ENCODE measurements around the gene NACA2.
"Not testable (repeated sequence)": the region's sequence is repeated elsewhere in the genome, so short reads cannot be mapped to it uniquely, and the experiment has no call there.

NACA2 gene

DNA sequence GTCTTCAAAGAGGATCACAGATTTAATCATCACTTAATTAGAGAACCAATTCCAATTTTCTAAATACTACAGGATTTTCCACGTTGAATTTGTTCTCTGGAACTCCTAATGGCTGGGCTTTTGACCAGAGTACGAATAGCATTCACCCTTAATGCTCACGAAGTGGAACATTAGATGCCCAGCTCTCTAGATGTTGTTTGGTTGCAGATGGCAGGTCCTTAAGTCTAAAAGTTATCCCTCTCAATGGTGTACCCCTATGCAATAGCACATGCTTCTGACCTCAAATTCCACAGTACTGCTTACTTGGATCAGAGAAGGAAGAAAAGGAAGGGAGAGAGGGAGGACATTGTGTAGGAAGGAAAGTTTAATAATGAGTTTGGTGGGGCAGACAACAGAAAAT is 8.6 kb upstream of the NACA2 start:
- DNase-seq (ENCODE audit: low spot score), result no peak

DNA sequence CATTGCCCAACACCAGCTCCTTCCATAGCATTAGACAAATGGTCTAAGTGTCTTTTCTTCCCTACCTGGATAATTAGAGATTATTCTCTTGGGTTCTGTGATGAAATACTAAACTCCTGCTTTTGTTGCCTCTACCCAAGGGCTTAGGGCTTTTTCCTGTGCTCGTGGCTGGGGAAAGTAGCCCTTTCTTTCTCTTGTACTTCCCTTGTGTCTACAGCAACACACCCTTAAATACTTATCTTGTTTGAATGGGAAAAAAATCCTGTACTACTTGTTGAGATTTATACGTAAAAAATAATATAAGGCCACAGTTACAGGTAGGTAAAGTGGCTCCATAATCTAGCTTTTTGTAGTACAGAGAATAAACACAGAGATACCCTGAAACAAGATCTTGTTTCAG is 7.0 kb upstream of the NACA2 start:
- no peak for DNase-seq (ENCODE audit: low spot score)

DNA sequence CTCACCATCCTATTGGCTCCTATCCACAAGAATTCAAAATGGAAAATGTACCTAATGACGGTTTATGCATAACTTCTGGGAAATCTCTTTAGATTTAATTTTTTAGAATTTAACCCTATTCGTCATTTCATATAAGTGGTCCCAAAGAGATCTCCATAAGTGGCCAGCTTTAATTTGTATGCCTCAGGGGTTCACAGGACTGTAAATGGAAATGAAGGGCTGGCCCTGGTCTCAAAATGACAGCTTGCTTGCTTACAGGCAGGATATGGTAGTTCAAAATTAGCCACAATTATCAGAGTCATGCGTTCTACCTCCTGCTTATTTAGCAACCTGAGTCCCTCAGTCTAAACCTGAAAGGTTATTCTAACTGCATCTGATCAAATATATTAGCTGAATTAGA is 6.6 kb upstream of the NACA2 start:
- peak; percentile 59 for DNase-seq (ENCODE audit: low spot score)

DNA sequence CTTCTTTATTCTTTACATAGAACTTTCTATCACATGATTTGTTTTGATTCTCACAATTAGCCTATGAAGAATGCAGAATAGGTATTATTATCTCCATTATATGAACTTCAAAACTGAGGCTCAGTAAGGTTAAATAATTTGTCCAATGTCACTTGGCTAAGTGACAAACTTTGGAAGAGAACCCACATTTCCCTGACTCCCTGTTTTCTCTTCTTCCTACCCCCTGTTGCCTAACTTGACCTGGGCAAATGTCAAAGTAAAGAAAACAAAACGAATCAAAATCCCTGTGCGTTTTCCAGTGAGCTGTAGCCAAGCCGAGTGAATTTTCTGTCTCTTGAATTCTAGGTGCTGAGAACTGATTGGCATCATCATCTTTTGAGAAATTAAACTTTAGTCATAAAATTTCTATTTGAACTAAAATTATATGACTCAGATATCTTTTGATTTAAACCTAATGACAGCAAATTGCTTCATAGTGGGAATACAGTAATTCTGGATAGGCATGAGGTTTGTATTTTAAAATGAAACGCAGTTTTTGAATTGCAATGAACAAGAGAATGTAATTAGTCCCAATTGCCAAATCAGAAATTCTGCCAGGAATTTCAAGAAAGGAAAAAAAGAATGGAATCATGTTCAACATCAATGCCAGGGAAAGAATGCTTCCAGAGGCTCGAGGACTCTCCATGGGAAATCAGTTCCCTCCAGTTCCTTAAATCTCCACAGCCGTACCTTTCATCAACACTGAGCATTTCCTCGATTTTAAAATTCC is 4.6 kb upstream of the NACA2 start:
- DNase-seq (ENCODE audit: low spot score), result no peak

DNA sequence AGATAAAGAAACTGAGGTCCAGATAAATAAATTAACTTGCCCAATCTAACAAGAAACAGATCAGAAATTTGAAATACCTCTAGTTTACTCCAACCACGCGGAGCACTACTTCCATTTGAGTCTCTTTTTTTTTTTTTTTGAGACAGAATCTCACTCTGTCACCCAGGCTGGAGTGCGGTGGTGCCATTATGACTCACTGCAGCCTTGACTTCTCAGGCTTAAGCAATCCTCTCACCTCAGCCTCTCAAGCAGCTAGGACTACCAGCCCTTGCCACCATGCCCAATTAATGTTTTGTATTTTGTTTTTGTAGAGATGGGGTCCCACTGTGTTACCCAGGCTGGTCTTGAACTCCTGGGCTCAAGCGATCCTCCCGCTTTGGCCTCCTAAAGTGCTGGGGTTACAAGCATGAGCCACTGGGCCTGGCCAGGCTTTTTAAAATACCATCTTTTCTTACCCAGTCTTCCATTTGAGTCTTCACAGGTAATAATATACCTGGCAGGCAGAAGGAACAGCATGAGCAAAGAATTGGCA is 3.3 kb upstream of the NACA2 start:
- DNase-seq (ENCODE audit: low spot score), result no peak

DNA sequence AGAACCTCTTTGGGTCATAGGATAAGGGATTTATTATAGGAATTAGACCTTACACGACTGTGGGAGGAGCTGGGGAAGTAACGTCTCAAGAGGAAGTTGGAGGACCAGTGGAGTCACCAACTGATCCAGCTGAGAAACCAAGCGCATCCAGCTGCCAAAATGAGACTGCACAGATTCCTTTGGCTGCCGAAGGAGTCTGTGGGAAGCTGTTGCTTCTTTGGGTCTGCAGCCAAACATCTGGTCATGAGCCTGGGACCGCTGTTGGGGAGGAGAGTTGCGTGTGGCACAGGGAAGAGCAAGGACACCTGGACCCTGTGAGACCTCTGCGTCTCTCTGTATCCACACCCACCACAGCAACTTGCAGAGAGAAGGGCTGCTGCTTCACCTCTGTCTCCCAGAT is 2.4 kb upstream of the NACA2 start:
- no peak for DNase-seq (ENCODE audit: low spot score)

DNA sequence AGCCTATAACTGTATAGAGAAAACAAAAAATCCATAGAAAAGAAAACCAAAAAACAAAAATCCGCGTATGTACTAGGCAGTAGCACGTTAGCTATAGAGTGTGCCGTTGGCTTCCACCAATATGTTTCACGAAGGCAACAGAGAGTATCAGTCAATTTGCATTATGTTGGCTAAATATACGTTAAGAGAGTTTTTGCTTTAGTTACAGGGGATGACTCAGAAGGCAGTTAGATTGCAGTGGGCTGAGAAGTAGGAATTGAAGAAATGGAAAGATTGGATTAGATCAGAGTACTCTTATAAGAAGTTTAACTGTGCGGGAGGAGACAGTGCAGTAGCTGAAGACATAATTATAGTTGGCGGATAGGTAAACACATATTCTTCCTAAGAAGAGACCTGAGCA is 911 bp upstream of the NACA2 start:
- DNase-seq (ENCODE audit: low spot score), result no peak

DNA sequence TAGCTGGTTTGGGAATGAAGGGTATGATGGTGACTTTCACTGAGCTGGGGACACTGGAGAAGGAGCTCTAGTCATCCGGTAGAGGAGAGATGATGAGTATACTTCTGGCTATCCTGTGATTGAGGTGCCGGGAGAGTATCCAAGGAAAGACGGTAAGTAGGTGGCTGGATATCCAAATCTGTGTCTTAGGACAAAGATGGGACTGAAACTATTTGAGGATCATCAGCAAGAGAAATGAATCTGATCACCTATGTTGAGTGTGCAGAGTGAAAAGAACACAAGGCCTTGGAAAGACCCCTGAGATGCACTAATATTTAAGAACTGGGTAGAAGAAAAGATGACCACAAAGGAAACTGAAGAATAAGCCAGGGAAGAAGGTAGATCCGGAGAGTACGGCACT is 1.0 kb downstream of the NACA2 start:
- no peak for DNase-seq (ENCODE audit: low spot score)

DNA sequence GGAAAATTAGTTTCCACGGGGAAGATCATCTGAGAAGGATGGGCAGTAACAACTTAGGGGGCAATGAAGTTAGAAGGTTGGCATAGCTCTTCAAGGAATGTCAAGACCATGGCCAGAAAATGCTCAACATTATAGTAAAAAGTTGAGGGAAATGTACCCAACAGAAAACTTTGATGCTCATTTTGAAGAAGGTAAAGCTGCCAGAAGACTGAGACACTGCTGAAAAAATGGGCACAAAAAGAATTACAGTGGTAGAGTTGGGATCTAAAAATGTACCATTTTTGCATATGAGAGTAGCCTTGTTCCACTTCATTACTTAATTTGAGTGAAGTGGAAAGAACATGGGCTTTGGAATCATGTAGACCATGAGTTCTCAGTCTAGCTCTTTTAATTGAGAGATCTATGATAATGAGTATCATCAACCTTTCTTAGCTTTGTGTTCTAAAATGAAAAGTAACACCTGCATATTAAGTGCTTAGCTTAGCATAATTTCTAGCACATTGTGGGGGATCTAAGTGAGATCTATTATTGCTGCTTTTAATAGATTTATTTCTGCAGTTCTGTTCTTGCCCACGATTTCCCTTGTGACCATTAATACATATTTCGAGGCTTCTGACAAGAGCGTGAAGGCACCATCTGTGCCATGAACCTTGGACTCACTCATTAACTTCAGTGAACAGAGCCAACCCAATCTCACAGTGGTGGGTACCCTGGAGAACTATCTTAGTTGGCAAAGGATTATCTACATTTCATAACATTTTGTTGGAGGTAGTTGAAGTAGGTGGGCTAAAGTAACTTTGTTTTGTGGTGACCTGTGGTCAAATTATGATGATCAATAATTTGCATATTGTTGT is 3.0 kb downstream of the NACA2 start:
- no peak for DNase-seq (ENCODE audit: low spot score)

DNA sequence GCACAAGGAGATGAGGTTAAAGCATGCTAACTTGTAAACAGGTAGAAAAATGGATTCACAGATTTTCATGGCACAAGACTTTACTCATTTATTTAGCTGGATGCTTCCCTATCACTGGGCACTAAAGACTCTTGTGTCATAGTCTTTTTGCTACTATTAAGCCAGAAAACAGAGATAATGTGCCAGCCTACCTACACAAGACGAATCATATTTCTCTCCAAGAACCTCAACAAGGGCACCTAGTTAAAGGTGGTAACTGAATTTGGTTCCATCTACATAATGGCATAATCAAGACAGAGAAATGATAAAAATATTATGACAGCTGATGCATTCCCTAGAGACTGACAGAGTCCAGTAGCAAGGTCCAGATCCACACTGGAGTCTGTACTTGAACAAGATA is 3.8 kb downstream of the NACA2 start:
- DNase-seq (ENCODE audit: low spot score), result no peak

DNA sequence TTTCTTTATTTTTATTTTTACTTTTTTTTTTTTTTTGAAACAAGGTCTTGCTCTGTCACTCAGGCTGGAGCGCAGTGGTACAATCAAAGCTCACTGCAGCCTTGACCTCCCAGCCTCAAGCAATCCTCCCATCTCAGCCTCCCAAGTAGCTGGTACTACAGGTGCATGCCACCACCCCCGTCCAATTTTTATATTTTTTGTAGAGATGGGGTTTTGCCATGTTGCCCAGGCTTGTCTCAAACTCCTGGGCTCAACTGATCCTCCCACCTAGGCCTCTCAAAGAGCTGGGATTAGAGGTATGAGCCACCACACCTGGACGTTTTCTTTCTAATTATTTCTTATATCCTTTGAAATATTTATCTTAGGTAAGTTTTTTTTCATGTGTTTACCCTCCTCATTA is 4.4 kb downstream of the NACA2 start:
- not testable (repeated sequence) for DNase-seq (ENCODE audit: low spot score)

DNA sequence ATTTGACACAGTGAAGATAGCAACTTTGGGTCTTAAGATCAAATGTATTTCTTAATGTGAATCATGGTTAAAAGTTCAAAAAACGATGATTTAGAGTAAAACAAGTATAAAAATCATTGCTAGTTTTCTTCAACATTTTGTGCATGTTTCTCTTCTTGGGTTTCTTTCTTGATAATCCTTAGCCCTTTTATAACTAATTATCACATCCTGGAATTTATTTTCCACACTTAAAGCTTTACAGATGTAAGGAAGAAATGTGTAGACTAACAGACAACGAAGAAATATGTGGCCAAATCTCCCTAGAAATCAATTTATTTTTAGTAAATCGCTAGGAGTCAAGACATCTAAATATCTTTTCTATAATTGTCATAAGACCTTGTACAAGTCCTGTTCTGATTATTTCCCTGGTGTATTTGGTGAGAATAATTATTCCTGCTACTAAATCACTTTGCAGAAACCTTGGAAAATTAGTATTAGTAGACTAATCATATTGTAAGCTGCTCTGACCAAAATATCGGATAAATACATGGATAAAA is 4.9 kb downstream of the NACA2 start:
- DNase-seq (ENCODE audit: low spot score), result no peak

DNA sequence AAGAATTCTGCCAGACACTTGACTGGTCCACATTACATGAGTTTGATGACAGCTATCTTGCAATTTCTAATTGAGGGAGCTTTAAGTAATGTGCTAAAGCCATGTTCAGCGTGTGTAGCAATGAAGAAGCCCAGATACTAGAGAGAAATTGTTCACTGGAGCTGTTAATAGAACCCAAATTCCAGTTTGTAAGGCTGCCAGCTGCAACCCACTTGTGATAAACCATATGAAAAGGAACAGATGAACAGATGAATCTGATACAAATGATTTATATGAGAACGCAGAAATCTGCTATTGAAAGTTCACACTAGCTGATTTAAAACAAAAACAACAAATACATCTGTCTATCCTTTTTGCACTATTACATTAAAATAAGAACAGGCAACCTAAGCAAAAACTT is 6.2 kb downstream of the NACA2 start:
- no peak for DNase-seq (ENCODE audit: low spot score)

DNA sequence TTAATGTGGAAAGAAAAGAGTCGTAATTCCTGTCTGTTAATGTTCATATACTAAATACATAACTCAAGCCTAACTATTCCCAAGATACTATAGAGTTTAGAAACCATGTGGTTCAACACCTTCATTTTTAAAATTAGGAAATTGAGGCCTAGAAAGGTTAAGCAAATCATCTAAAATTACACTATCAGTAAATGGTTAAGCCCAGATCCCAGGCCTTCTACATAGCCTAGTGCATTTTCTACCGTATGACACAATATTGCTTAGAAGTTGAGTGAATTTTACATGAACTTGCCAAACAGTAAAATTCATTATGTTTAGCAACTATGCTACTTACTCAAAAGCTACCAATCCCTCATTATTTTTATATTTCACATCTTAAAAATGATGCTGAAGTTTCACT is 6.8 kb downstream of the NACA2 start:
- no peak for DNase-seq (ENCODE audit: low spot score)

DNA sequence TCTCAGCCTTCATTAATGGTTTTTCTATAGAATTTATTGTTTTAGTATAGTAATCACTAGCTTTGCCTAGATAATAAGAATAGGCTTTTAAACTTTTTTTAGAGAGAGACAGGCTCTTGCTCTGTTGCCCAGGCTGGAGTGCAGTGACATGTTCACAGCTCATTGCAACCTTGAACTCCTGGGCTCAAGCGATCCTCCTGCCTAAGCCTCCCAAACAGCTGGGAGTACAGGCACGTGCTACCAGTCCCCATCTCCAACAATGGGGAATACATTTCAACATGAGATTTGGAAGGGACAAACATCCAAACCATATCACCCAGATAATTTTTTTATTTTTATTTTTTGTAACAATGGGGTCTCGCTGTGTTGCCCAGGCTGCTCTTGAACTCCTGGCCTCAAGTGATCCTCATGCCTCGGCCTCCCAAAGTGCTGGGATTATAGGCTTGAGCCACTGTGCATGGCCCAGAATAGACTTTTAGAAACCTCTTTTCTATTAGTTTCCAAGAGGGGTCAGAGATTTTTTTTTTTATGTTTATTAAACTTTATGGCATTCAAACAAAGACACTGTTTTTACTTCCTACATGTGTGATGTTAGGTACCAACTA is 7.3 kb downstream of the NACA2 start:
- DNase-seq (ENCODE audit: low spot score), result no peak

DNA sequence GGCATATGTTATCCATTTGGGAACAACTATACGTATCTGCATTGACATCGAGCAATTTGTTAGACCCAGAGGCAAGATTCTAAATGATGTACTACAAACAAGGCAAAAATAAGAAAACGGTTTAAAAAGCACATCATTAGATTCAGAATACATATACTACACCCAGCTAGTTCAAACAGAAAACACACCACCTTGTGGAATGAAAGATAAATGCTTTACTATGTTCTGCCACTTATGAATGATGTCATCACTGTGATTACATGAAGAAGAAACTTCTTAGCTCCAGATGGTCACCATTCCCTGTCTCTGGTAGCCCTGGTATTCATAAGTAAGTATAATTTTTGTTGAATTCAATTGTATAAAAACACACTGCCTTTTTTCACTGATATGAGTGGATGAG is 7.8 kb downstream of the NACA2 start:
- DNase-seq (ENCODE audit: low spot score), result no peak

DNA sequence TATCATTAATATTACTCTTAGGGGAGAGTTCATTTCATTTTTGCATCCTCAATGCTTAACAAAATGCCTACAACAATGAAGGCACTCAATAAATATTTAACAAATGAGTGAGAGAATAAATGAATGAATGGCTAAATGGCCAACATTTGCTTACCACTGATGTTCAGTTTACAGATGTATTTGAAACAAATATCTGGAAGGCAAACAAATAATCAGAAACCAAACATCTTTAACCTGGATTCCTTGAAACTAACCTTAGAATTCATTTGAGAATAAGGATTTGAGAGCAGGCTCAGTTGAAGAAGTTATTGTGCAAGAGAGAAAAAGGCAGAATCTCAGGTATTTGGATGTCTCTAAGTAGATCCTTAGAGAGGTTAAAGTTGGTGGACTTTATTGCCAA is 8.4 kb downstream of the NACA2 start:
- no peak for DNase-seq (ENCODE audit: low spot score)

DNA sequence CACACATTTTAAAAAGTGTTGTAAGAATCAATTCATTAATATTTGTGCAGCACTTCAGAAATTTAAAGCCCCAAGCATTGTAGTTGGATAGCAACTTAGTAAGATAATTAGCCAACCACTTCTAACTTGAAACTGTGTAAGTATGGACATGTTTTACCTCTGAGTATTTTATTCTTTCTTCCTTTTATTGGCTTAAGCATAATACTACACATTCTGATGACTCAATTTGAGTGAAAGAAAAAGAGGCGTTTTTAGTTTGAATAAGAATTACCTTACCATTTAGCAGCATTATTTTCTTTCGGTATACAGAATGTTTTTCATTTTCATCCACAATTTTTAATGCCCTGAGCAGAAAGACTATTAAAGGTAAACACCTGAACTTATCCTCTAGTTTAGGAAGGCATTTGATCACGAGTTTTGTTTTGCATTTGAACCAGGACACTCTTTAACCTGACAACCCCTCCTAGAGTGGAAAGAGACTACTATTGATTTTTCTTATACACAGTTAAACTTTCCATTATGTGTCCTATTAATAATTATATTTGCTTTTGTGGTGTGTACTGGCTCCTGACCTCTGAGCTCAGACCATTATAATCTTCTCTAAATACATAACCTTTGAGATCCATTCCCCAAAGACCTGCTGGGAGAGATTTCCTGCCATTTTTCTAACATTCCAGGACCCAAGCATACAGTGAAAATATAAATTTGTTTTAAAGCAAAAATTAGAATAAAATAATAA is 9.2 kb downstream of the NACA2 start:
- no peak for DNase-seq (ENCODE audit: low spot score)

DNA sequence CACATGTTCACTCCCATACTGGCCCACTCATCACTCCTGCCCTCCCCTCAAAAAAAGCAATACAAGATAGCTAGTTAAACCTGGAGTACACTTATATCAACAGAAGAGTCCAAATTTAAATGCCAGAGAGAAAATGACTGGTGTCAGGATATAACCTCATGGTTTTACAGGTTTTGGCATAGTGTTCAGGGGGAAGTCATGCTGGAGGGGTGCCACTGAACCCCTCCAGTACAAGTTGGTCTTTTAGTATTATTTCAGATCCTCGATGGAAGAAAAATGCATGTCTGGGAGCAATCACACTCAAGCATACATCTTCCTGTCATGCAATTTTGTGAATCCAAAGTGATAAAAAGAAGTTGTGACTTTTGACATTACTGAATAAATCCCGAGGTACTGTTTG is 10.5 kb downstream of the NACA2 start:
- no peak for DNase-seq (ENCODE audit: low spot score)

DNA sequence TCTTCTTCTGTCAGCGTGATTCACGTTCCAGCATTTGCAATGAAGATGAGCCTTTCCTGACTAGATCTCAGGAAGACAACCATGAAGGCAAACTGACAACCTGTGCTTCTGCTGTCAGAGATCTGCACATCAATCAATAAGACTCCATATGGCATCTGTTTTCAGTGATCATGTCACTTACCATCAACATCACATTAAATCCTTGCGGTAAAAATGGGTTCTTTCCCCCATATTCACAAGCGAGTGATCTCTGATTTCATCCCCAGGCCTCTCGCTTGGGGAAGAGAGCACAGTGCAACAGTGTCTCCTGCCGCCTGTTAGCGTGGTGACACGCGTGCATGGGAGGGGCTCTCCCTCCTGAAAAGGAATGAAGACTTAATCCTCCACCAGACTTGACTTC is 11.1 kb downstream of the NACA2 start:
- DNase-seq (ENCODE audit: low spot score), result no peak

DNA sequence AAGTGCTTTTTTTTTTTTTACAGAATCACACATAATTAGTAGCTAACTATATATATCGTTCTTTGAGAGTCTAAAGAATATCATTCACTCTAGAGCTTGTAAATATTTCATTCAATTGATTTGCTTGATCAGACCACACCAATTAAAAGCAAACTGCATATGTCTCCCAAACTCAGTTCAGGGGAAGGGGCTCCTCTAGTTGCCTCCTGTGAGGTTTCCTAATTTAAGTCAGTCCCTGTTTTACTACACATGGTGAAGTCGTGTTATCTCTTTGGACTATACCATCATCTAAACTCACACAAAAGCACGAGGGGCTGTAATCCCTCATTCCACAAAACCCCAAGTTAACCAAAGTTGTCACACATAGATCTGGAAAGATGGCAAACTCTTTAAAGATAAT is 11.7 kb downstream of the NACA2 start:
- DNase-seq (ENCODE audit: low spot score), result no peak

DNA sequence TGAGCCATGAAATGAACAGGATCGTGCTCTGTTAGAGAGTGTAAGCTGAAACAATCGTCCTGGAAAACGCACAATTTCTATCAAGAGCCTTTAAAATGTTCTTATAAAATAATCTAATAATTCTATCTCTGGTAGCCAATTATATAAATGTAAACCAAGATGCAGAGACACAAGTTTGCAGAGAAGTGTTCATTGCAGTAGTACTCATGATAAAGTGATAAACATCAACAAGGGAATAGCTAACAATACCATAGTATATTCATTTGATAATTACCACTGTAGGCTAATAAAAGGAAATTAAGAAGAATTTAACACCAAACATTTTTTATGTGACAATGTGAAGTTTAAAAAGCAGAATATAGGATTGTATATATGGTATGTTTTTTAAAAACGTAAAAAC is 12.4 kb downstream of the NACA2 start:
- DNase-seq (ENCODE audit: low spot score), result no peak

Data from cerebellar cortex (tissue), 1 donor.